ENCODE results near the gene FRMD4A. TPM values are rescaled to one million over a fixed set of nuclear protein-coding genes. Genes with fewer than 3 reads are reported as not detected.
"Not testable (repeated sequence)": the region's sequence is repeated elsewhere in the genome, so short reads cannot be mapped to it uniquely, and the experiment has no call there.

The FRMD4A gene
- polyA plus RNA-seq, 1 donor (not counting 4 experiments of a cell fraction or from before 2014, with no cell fraction given), result 12.9 TPM

DNA sequence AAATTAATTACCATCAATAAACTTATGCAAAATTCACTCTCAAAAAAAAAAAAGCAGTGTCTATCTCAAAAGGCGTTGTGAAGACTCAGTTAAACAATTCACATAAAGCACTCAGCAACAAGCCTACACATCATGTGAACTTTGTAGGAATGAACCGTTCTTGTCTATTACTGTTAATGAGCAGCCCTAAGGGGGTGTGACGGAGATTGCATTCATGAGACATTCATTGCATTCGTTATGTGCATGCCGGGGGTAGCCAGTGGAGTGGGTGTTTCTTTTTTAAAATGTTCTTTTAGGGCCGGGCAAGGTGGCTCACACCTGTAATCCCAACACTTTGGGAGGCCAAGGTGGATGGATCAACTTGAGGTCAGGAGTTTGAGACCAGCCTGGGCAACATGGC, 551.0 kb downstream of the FRMD4A start:
- Histone ChIP-seq H2AFZ (ENCODE audit: control insufficient read depth, low read length) (no peak overlapping the region), H3K27ac (ENCODE audit: control insufficient read depth, insufficient read depth, low read length) (no peak overlapping the region), H4K20me1 (ENCODE audit: control insufficient read depth, extremely low read depth, insufficient read depth, low read length) (no peaks in the 10 kb centered on the region), H3K4me1 (ENCODE audit: control insufficient read depth, extremely low read depth, insufficient read depth, low read length) (peaks cover 24% of the 10 kb centered on the region), H3K4me2 (ENCODE audit: control insufficient read depth, extremely low read depth, insufficient read depth, low read depth, low read length) (no peak overlapping the region), H3K9me3 (ENCODE audit: control insufficient read depth, low read depth, low read length) (no peaks in the 10 kb centered on the region), H3K79me2 (ENCODE audit: control insufficient read depth, insufficient read depth, low read length) (no peaks in the 10 kb centered on the region), H3K36me3 (ENCODE audit: control insufficient read depth in 2 of 2, extremely low read depth in 1 of 2, insufficient read depth in 2 of 2, low read length in 2 of 2) (no peaks in the 10 kb centered on the region), H3K9ac (ENCODE audit: control insufficient read depth, extremely low read depth, insufficient read depth, low read length) (no peak overlapping the region), H3K27me3 (ENCODE audit: control insufficient read depth, extremely low read depth, insufficient read depth, low read length) (no peaks in the 10 kb centered on the region), H3K9me1 (ENCODE audit: control insufficient read depth, extremely low read depth, insufficient read depth, low read length) (peaks cover 3% of the 10 kb centered on the region), H3K4me3 (ENCODE audit: control insufficient read depth in 2 of 3, extremely low read depth in 1 of 3, insufficient read depth in 2 of 3, low read depth in 1 of 3, low read length in 3 of 3) (no peak overlapping the region)
- DNase-seq (ENCODE audit: low read depth, low spot score) (no peak), FAIRE-seq (no peak)
- no peak for TF ChIP-seq EZH2 (IDR thresholded peaks at IDR 0.05; ENCODE audit: low read length)
- TF ChIP-seq, protein P1, sequence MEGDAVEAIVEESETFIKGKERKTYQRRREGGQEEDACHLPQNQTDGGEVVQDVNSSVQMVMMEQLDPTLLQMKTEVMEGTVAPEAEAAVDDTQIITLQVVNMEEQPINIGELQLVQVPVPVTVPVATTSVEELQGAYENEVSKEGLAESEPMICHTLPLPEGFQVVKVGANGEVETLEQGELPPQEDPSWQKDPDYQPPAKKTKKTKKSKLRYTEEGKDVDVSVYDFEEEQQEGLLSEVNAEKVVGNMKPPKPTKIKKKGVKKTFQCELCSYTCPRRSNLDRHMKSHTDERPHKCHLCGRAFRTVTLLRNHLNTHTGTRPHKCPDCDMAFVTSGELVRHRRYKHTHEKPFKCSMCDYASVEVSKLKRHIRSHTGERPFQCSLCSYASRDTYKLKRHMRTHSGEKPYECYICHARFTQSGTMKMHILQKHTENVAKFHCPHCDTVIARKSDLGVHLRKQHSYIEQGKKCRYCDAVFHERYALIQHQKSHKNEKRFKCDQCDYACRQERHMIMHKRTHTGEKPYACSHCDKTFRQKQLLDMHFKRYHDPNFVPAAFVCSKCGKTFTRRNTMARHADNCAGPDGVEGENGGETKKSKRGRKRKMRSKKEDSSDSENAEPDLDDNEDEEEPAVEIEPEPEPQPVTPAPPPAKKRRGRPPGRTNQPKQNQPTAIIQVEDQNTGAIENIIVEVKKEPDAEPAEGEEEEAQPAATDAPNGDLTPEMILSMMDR (optimal IDR thresholded peaks at IDR 0.05 in 1 of 3, IDR thresholded peaks at IDR 0.05 in 1 of 3, conservative IDR thresholded peaks at IDR 0.05 in 1 of 3; ENCODE audit: extremely low read depth in 1 of 3, insufficient read depth in 2 of 3, low read length in 3 of 3), result no peak
- dilution Hi-C loops (cut with MboI; ENCODE audit: extremely low pct_ligation_motif_present, low sequenced_read_pairs), result no loop called here

DNA sequence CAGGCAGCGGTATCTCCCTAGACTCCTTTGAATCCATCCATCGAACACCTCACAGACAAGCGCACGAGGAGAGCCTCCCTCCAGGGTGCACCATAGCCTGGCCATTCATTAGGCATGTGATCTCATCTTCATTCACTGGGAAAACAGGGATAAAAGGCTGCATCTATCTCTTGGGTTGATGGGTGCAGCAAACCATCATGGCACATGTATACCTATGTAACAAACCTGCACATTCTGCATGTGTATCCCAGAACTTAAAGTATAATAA, 552.1 kb downstream of the FRMD4A start:
- FAIRE-seq; H2AFZ ChIP-seq (ENCODE audit: control insufficient read depth, low read length); H3K27ac ChIP-seq (ENCODE audit: control insufficient read depth, insufficient read depth, low read length): not testable (repeated sequence)

GRCh38 chr10:13776861-13777311, 553.8 kb downstream of the FRMD4A start:
- Histone ChIP-seq H3K36me3 (ENCODE audit: control insufficient read depth in 2 of 2, extremely low read depth in 1 of 2, insufficient read depth in 2 of 2, low read length in 2 of 2) (no peaks in the 10 kb centered on the region), H3K4me3 (ENCODE audit: control insufficient read depth in 2 of 3, extremely low read depth in 1 of 3, insufficient read depth in 2 of 3, low read depth in 1 of 3, low read length in 3 of 3) (no peak overlapping the region), H4K20me1 (ENCODE audit: control insufficient read depth, extremely low read depth, insufficient read depth, low read length) (no peaks in the 10 kb centered on the region), H2AFZ (ENCODE audit: control insufficient read depth, low read length) (no peak overlapping the region), H3K79me2 (ENCODE audit: control insufficient read depth, insufficient read depth, low read length) (no peaks in the 10 kb centered on the region), H3K27ac (ENCODE audit: control insufficient read depth, insufficient read depth, low read length) (peak overlapping the region; percentile 53), H3K27me3 (ENCODE audit: control insufficient read depth, extremely low read depth, insufficient read depth, low read length) (no peaks in the 10 kb centered on the region), H3K9ac (ENCODE audit: control insufficient read depth, extremely low read depth, insufficient read depth, low read length) (peak overlapping the region; percentile 45), H3K4me1 (ENCODE audit: control insufficient read depth, extremely low read depth, insufficient read depth, low read length) (peaks cover 39% of the 10 kb centered on the region), H3K9me3 (ENCODE audit: control insufficient read depth, low read depth, low read length) (no peaks in the 10 kb centered on the region), H3K9me1 (ENCODE audit: control insufficient read depth, extremely low read depth, insufficient read depth, low read length) (peaks cover 5% of the 10 kb centered on the region), H3K4me2 (ENCODE audit: control insufficient read depth, extremely low read depth, insufficient read depth, low read depth, low read length) (peak overlapping the region; percentile 29)
- FAIRE-seq (peak; percentile 81), DNase-seq (ENCODE audit: low read depth, low spot score) (no peak)
- dilution Hi-C loops (cut with MboI; ENCODE audit: extremely low pct_ligation_motif_present, low sequenced_read_pairs), result no loop called here
- TF ChIP-seq, protein P1 (optimal IDR thresholded peaks at IDR 0.05 in 1 of 3, IDR thresholded peaks at IDR 0.05 in 1 of 3, conservative IDR thresholded peaks at IDR 0.05 in 1 of 3; ENCODE audit: extremely low read depth in 1 of 3, insufficient read depth in 2 of 3, low read length in 3 of 3), result no peak
- TF ChIP-seq EZH2 (IDR thresholded peaks at IDR 0.05; ENCODE audit: low read length), result no peak

More for the DNA sequence above, 552.1 kb downstream of the FRMD4A start:
- H4K20me1 ChIP-seq (ENCODE audit: control insufficient read depth, extremely low read depth, insufficient read depth, low read length); DNase-seq (ENCODE audit: low read depth, low spot score); H3K9me3 ChIP-seq (ENCODE audit: control insufficient read depth, low read depth, low read length); dilution Hi-C loops (cut with MboI; ENCODE audit: extremely low pct_ligation_motif_present, low sequenced_read_pairs); H3K4me3 ChIP-seq (ENCODE audit: control insufficient read depth in 2 of 3, extremely low read depth in 1 of 3, insufficient read depth in 2 of 3, low read depth in 1 of 3, low read length in 3 of 3); H3K27me3 ChIP-seq (ENCODE audit: control insufficient read depth, extremely low read depth, insufficient read depth, low read length); H3K9me1 ChIP-seq (ENCODE audit: control insufficient read depth, extremely low read depth, insufficient read depth, low read length); H3K36me3 ChIP-seq (ENCODE audit: control insufficient read depth in 2 of 2, extremely low read depth in 1 of 2, insufficient read depth in 2 of 2, low read length in 2 of 2); H3K4me2 ChIP-seq (ENCODE audit: control insufficient read depth, extremely low read depth, insufficient read depth, low read depth, low read length); H3K9ac ChIP-seq (ENCODE audit: control insufficient read depth, extremely low read depth, insufficient read depth, low read length); H3K79me2 ChIP-seq (ENCODE audit: control insufficient read depth, insufficient read depth, low read length): not testable (repeated sequence)
- peaks cover 28% of the 10 kb centered on the region for H3K4me1 ChIP-seq (ENCODE audit: control insufficient read depth, extremely low read depth, insufficient read depth, low read length)
